GM18502 (cell line): ENCODE data around the gene TTC31.
"Not testable (repeated sequence)": the region's sequence is repeated elsewhere in the genome, so short reads cannot be mapped to it uniquely, and the experiment has no call there.

Experiments
- ATAC-seq: cut with Tn5 transposase; IDR thresholded peaks from one replicate; pipeline ENCODE4 v1.9.1; 2021; ENCODE audit warnings: mild to moderate bottlenecking; ENCODE audit not compliant: unreplicated experiment, poor library complexity

The TTC31 gene

DNA sequence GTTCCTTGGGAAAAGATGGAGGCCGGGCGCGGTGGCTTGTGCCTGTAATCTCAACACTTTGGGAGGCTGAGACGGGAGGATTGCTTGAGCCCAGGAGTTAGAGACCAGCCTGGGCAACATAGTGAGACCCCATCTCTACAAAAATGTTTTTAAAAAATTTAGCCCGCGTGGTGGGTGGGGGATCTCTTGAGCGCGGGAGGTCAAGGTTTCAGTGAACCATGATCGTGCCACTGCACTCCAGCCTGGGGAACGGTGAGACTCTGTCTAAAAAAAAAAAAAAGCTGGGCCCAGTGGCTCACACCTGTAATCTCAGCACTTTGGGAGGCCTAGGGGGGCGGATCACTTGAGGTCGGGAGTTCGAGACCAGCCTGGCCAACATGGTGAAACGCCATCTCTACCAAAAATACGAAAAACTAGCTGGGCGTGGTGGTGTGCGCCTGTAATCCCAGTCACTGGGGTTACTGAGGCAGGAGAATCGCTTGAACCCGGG, 839 bp downstream of the TTC31 start:
- not testable (repeated sequence) for ATAC-seq

- no peak for ATAC-seq
These were observed 3.3 kb downstream of the TTC31 start for GRCh38 chr2:74486141-74486540.

- ATAC-seq: no peak
These were observed 6.0 kb downstream of the TTC31 start for GRCh38 chr2:74488643-74489481.

DNA sequence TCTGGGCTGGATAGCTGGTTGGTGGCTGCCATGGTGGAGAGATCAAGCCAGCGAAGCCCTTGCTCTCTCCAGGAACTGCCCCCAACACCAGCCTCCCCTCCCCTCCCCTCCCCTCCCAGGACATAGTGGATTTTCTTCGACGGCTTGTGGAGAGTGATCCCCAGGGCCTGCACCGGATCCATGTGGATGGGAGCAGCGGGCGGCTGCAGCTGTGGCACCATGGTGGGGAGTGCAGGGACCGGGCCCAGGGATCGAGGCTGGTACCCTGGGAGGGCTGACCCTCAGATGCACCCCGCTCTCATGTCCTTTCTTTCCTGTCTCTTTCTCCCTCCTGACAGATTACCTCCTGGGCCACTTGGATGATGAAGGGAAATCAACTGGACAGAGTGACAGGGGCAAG, 7.0 kb downstream of the TTC31 start:
- ATAC-seq: no peak

DNA sequence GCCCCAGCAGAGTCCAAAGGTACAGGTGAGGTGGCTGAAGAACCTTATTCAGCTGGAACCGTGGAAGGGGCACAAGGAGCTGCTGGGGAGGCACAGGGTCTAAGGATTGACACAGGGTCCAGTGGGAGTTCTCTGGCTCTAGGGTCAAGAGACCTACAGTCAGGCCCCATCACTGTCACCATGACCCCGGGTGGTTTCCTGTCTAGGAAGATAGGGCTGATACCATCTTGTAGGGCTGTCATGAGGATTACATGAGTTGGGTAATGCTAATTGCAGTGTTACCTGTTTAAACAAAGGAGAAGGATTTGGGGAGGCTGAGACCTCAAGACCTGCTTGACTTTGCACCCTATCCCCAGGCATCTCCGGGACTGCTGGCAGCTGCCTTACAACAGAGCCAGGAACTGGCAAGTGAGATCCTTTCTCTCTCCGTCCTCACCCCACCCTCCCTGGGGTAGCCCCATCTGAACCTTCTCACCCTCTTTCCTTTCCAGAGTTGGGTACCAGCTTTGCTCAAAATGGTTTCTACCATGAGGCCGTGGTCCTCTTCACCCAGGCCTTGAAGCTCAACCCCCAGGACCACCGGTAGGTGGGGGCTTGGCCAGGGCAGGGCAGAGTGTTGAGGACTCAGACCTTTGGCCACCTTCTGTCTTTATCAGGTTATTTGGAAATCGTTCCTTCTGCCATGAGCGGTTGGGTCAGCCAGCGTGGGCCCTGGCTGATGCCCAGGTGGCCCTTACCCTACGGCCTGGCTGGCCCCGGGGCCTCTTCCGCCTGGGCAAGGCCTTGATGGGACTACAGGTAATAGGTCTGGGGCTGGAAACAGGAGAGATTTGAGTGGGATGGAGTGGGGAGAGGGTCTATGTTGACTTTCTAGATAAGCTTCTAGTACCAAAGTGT, 9.0 kb downstream of the TTC31 start:
- no peak for ATAC-seq

- no peak for ATAC-seq
These were observed 10.7 kb downstream of the TTC31 start for GRCh38 chr2:74493546-74493945.

DNA sequence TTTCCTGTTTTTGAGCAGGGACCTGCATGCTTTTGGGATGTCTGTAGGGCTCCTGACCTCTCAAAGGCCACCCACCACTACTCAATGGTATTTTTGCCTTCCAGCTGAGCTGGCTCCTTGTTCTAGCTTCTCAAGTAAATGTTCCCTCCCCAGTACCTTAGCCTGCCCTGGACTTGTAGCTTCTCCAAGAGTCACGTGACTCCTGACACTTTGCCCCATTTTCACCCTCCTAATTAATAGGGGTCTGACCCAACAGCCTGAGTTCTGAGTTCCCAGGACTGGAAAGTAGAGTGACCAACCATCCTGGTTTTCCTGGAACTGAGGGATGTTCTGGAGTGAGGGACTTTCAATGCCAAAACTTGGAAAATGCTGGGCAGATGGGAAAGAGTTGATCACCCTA, 12.6 kb downstream of the TTC31 start:
- no peak for ATAC-seq

GRCh38 chr2:74496997-74497776, 14.3 kb downstream of the TTC31 start:
- no peak for ATAC-seq

- no peak for ATAC-seq
These were observed 15.1 kb downstream of the TTC31 start for GRCh38 chr2:74497777-74498499.

DNA sequence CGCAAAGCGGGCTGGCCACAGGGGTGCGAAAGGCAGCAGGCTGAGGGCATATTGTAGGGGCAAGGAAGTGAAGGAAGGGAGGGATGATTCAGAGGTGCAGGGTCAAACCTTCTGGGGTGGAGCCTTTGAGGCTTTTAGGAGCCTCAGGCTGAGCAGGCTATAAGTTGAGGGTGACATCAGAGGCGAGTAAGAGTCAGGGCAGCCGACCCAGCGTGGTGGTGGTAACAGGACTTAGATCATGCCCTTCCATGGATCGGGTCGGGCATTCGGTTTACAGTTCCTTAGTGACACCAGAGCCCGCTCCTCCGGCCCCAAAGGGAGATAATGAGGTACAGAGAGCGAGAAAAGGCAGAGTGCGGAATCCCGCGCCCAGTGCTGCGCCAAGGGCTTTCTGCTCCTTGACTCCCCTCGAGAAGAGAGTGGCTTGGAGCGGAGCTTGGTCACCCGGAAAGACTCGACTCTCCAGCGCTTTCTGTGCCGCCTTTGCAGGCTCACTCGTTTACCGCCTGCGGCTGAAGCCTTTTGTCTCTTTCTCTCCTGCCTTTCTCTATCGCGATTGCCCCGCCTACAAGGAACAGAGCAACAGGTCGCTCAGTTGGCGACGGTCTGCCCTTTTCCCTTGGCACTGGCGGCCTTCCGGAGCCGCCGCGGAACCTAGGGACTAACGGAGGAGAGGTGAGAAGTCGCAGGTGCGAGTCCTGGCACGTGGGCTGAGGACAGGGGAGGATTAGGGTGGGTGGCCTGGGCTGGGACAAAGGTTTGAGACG, 15.8 kb downstream of the TTC31 start:
- no peak for ATAC-seq

DNA sequence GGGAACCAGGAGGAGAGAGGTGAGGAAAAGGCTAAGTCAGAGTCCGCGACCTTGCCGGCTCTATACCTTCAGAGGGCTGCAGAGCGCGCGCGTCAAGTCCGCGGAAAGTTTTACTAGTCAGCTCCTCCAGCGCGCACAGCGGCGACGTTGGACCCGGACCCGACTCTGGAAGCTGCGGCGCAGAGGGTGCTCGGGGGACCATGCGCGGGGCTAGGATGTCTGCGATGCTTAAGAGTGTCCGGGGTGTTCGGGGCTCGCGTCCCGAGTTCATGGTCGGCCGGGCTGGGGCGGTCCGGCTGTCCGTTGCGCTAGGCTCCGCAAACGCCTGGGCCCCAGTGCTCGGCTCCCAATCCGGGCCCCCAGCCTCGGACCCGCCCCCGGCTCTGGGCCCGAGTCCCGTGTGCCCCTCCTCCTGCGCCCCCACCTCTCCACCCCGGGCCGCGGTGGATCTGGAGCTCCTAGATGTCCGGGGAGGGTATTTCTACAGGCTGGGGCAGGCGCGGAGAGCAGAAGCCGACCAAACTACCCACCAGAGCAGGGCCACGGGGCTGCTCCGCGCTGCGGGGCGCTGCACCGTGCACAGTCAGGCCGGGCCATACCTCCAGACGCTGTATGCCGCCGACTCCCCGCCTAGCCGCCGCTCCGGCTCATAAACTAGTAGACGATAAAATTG, 16.5 kb downstream of the TTC31 start, which contains the start of gene LBX2:
LBX2 (minus strand) TSS at position 337 of the 673 bp plus-strand sequence; CDS start at position 271, 66 bp downstream.
- no peak for ATAC-seq

DNA sequence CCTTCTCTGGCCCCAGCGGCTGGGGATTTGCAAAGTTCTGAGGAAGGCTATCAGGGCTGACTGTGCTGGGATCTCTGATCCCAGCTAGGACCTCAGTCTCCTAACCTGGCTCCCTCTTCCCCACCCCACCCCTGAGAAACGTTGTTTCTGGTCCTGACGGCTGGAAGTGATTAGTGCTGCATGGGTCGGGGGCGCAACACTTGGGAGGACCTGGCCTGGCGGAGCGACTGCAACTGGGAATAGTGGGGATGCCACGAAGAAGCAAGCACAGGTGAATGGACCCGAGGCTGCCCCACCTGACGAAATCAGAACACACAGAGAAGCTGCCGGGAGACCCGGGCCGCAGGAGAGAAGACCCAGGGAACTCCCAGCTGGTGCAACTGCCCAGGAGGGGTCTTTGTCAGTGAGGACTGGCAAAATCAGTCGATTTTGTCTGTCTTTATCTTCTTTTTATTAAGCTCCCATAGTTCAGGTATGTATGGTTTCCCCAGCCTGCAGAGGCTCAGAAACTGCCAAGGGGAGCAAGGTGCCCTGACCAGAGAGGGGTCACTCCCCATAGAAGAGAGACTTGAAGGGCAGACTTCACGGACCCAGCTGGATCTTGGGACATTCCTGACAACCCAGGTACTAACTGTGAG, 17.2 kb downstream of the TTC31 start:
- ATAC-seq: no peak

DNA sequence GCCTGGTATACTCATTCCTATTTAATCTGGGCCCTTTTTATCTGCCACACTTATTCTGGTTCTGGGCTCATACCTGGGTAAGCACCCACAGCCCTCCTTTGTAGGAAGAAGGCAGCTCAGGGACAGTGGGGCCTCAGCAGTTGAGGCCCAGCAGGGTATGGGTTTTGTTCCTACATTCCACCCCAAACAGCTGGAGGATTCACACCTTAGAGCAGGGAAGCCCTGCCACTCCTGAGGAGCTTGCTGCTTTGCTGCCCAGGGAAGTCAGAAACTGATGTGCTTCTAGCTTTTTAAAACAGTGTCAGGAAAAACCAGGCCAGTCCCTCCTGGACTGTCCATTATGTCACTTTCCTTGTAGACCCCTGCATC, 17.7 kb downstream of the TTC31 start:
- no peak for ATAC-seq

DNA sequence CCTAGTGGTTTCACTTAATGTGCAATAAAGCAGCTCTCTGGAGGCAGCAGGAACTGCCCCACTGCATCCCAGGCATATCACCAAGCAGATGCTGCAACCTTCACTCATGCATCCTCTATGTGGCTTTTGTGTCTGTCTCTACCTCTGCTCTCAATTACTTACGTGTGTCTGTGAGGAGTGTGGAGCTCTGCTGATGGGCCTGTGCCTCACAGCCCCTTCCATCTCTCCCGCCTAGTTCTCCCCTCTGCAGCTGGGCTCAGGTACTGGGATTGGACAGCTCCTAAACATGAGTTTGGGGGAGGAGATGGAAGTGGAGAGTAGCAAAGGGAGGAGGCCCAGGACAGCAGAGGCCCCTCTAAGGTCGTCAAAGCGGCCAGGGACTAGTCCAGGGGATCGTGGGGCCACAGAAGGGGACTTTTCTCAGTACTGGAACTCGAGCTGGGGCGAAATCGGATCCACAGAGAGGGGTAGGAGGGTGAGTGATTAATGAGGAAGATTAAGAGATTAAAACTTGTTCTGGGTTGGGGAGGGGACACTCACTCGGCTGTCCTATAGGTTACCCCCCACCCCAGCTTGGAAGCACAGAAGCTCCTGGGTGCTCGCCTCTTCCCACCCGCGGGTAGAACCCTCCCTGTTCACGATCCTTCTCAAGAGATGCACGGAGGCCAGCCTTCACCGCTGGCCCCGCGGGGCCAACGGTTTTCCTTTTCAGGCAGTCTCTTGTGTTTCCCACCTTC, 18.6 kb downstream of the TTC31 start:
- no peak for ATAC-seq

- no peak for ATAC-seq
These were observed 19.4 kb downstream of the TTC31 start for GRCh38 chr2:74502147-74502719.

DNA sequence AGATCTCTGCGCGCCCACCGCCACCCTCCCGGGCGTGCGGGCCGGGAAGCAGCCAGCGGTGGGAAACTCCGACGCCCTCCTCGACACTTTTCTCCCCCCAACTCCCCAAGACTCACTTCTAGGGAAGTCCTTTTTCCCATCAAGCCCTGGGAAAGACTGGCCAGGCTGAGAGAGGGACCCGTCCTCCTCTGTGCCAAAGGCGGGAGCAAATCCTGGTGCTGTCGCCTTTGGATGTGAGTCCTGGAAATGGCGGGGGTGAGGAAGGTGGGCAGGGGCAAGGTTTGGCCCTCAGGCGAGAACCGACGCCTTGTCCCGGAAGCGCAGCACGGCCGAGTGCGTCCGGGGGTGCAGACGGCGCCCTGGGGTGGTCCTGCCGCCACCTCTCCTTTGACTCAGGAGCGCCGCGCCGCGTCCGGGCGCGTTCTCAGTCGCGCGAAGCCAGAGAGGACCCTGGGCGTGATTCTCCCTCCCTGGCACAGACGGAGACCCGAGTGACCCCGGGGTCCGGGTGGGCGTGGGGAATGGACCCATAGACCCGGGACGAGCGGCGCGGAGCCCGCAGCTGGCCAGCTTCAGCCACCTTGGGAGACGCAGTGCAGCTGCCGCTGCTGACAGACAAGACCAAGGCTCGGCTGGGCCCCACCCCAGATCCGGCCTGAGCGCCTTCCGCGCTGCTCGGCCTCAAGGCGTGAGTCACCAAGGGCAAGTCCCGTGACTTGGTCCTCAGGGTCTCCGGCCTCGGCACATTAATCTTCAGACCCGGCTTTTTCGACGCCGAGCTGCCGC, 20.0 kb downstream of the TTC31 start:
- peak; percentile 40 for ATAC-seq
